K562 (cell line): ENCODE measurements around the gene HAP1. TPM values are rescaled to one million over a fixed set of nuclear protein-coding genes. Genes with fewer than 3 reads are reported as not detected.

Experiments used
- JUND ChIP-seq, 2 experiments: IDR thresholded peaks; 2 replicates in 1 of 2; 3 replicates in 1 of 2; pipeline ENCODE4 v1.6.1; 2011; ENCODE audit warnings: borderline replicate concordance in 2 of 2, low read depth in 2 of 2, low read length in 2 of 2, improper control_type of control experiment in 1 of 2, missing biosample characterization in 1 of 2, missing genetic modification characterization in 1 of 2, missing genetic modification reagents in 1 of 2
- MEIS2 ChIP-seq: fragments of 450-650 bp; IDR thresholded peaks from 2 replicates; pipeline ENCODE4 v1.6.1; 2014; ENCODE audit warnings: mild to moderate bottlenecking; ENCODE audit not compliant: partially characterized antibody
- SRSF9 ChIP-seq: fragments of 200-400 bp; formaldehyde crosslinking; IDR thresholded peaks from 2 replicates; pipeline ENCODE4 v1.6.1; 2017; ENCODE audit warnings: low read depth, low read length, borderline replicate concordance
- polyA plus RNA-seq, 8 experiments: library from polyadenylated mRNA; depleted of rRNA in 4 of 8; stranded (reverse) in 5 of 8; unstranded in 3 of 8; fragments of >200 nt; fragmentation: Nextera tagmentation in 2 of 8; fragmentation: Illumina TruSeq in 1 of 8; extraction: Ambion mirVana in 2 of 8; extraction: Trizol in 1 of 8; gene quantifications; 2 replicates each; pipeline versions ENCODE4 v1.2.1 to v1.2.3, GENCODE V29; 2011 to 2014; ENCODE audit warnings: inconsistent platforms in 1 of 8, missing spikeins in 1 of 8
- total RNA-seq, 7 experiments: library from RNA; depleted of rRNA in 6 of 7; stranded (reverse); fragments of >200 nt in 6 of 7; fragmentation: Illumina TruSeq in 2 of 7; extraction: Trizol in 2 of 7; gene quantifications; 2 replicates each; pipeline versions ENCODE4 v1.2.1 to v1.2.3, GENCODE V29; 2011 to 2021; ENCODE audit warnings: low replicate concordance in 1 of 7
- TF ChIP-seq, protein P1 (sequence below): fragments of 250-450 bp; sonication (Bioruptor Pico); IDR thresholded peaks from 2 replicates; pipeline ENCODE4 v1.5.0; 2021
- TF ChIP-seq, protein P2 (sequence below): fragments of 450-650 bp; IDR thresholded peaks from 2 replicates; pipeline ENCODE4 v1.6.1; 2016; ENCODE audit warnings: mild to moderate bottlenecking

Gene HAP1
- total and polyA plus RNA-seq, 9 of the 15 experiments (the other 6 are each of a cell fraction or from before 2014, with no cell fraction given), result under 0.01 to 0.09 (median 0.04) TPM; not detected in 6

DNA sequence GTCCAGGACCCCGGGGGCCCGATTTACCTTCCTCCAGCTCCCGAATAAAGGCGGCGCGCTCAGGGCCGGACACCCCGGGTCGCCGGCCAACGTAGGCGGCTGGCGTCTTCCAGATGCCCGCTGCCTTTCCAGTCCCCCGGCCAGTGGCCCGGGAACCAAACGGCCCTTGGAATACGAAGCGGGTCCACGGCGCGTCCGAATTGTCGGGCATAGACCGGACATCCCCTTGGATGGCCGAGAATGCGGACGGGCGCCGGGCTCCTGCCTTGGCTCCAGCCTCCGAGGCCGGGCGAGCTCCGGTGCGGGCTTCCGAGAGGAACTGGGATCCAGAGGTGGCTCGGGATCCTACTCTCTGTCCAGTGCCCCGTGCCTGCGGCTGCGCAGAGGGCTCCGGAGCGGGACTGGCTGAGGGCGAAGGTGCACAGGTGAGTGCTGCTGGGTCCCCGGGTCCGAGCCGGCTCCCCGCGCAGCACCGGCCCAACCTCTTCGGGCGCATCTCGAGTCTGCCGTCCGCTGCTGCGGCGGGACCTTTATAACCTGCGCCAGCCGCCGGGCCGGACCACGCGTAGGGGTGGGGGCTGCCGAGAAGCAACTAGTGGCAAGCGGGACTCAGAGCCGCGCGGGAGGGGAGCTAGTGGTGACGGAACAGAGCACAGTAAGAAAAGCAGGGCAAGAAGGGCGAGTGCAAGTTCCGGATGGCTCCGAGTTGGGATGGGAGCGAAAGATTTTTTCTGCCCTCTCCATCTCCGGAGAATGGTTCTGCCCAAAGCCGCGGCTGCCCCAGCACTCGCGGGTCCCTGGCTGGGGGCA, at the start of gene HAP1 (continued):
- TF ChIP-seq, protein P1, sequence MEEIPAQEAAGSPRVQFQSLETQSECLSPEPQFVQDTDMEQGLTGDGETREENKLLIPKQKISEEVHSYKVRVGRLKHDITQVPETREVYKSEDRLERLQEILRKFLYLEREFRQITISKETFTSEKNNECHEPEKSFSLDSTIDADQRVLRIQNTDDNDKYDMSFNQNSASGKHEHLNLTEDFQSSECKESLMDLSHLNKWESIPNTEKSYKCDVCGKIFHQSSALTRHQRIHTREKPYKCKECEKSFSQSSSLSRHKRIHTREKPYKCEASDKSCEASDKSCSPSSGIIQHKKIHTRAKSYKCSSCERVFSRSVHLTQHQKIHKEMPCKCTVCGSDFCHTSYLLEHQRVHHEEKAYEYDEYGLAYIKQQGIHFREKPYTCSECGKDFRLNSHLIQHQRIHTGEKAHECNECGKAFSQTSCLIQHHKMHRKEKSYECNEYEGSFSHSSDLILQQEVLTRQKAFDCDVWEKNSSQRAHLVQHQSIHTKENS (CRISPR knock-in tag), result no peak
- TF ChIP-seq, protein P2, sequence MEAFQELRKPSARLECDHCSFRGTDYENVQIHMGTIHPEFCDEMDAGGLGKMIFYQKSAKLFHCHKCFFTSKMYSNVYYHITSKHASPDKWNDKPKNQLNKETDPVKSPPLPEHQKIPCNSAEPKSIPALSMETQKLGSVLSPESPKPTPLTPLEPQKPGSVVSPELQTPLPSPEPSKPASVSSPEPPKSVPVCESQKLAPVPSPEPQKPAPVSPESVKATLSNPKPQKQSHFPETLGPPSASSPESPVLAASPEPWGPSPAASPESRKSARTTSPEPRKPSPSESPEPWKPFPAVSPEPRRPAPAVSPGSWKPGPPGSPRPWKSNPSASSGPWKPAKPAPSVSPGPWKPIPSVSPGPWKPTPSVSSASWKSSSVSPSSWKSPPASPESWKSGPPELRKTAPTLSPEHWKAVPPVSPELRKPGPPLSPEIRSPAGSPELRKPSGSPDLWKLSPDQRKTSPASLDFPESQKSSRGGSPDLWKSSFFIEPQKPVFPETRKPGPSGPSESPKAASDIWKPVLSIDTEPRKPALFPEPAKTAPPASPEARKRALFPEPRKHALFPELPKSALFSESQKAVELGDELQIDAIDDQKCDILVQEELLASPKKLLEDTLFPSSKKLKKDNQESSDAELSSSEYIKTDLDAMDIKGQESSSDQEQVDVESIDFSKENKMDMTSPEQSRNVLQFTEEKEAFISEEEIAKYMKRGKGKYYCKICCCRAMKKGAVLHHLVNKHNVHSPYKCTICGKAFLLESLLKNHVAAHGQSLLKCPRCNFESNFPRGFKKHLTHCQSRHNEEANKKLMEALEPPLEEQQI, result no peak
- no peak for TF ChIP-seq MEIS2
- TF ChIP-seq JUND (IDR thresholded peaks at IDR 0.05; ENCODE audit: borderline replicate concordance, low read depth, low read length), result no peak
- TF ChIP-seq JUND (tag; IDR thresholded peaks at IDR 0.05; ENCODE audit: borderline replicate concordance, low read depth, low read length), result no peak
- TF ChIP-seq SRSF9, result no peak
